Cardiac muscle cell (in vitro differentiated cells and primary cell): Measurements from ENCODE around the gene MAP3K5. TPM values are rescaled to one million over a fixed set of nuclear protein-coding genes. Genes with fewer than 3 reads are reported as not detected.
A peak's percentile ranks its signal among the peaks of the same experiment; 100 is the strongest.

Experiments used
- DNase-seq, 2 donors: peaks; one replicate each; pipeline versions ENCODE4 v3.0.0 to v3.0.0-alpha.2; 2010 to 2017; ENCODE audit warnings: low read depth in 1 of 2, low spot score in 1 of 2
- H3K27ac ChIP-seq: fragments of 200-600 bp; sonication (generic); 2 replicates; pipeline ENCODE4 v1.5.1; 2016
- H3K27me3 ChIP-seq: fragments of 200-600 bp; sonication (generic); 2 replicates; pipeline ENCODE4 v1.6.0; 2016; ENCODE audit warnings: control low read depth
- H3K36me3 ChIP-seq: fragments of 200-600 bp; sonication (generic); 2 replicates; pipeline ENCODE4 v1.5.1; 2016; ENCODE audit warnings: control low read depth
- H3K4me1 ChIP-seq: fragments of 200-600 bp; sonication (generic); 2 replicates; pipeline ENCODE4 v1.8.1; 2017; ENCODE audit warnings: low read depth, mild to moderate bottlenecking, mixed run types
- H3K4me3 ChIP-seq: fragments of 200-600 bp; sonication (generic); 2 replicates; pipeline ENCODE4 v1.5.1; 2016; ENCODE audit warnings: mild to moderate bottlenecking
- H3K9me3 ChIP-seq: fragments of 200-600 bp; sonication (generic); 2 replicates; pipeline ENCODE4 v1.5.1; 2017; ENCODE audit warnings: low read depth, mild to moderate bottlenecking, control low read depth
- polyA plus RNA-seq: library from polyadenylated mRNA; unstranded; fragments of >200 nt; fragmentation: Nextera tagmentation; extraction: Ambion mirVana; gene quantifications from 2 replicates; pipeline ENCODE4 v1.2.1, GENCODE V29; 2016
- total RNA-seq: library from RNA; depleted of rRNA; stranded (reverse); fragments of >200 nt; gene quantifications from 2 replicates; pipeline ENCODE4 v1.2.3, GENCODE V29; 2016
- TF ChIP-seq, protein P1 (sequence below): IDR thresholded peaks from 2 replicates; pipeline ENCODE4 v1.5.1; 2012; ENCODE audit warnings: low read depth, mild to moderate bottlenecking, low read length

Gene MAP3K5
- total and polyA plus RNA-seq, 2 experiments from 2014 or later: 2.8 to 3.0 TPM

DNA sequence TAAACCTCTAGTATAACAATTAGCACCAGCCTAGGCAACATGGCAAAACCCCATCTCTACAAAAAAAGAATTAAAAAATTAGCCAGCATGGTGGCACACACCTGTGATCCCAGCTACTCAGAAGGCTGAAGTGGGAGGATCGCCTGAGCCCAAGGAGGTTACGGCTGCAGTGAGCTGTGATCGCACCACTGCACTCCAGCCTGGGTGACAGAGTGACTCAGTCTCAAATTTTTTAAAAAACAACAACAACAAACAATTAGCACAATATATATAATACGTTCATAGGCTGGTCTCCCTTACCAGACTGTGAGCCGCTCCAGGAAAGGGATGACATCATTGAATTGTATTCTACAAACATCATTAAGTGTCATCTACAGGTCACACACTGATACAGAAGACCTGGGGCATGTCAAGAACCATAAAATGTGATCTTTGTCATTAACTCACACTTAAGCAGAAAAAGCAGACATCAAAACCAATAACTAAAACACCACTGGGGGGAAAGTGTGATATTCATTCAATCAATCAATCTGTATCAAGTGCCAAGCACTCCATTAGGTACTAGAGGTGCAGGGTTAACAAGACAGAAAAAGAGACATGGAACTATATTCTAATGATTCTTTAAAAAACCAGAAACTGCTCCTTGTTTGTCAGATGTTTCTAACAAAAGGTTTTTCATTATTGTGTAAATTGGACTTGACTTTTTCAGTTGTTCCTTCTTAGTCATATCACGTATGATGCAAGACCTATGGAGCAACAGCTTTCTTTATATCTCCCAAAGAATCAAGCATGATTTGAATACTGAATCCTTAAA lies 17.8 kb downstream of the MAP3K5 start:
- no peaks in the 10 kb centered on the region for H3K27me3 ChIP-seq
- TF ChIP-seq, protein P1, sequence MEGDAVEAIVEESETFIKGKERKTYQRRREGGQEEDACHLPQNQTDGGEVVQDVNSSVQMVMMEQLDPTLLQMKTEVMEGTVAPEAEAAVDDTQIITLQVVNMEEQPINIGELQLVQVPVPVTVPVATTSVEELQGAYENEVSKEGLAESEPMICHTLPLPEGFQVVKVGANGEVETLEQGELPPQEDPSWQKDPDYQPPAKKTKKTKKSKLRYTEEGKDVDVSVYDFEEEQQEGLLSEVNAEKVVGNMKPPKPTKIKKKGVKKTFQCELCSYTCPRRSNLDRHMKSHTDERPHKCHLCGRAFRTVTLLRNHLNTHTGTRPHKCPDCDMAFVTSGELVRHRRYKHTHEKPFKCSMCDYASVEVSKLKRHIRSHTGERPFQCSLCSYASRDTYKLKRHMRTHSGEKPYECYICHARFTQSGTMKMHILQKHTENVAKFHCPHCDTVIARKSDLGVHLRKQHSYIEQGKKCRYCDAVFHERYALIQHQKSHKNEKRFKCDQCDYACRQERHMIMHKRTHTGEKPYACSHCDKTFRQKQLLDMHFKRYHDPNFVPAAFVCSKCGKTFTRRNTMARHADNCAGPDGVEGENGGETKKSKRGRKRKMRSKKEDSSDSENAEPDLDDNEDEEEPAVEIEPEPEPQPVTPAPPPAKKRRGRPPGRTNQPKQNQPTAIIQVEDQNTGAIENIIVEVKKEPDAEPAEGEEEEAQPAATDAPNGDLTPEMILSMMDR: no peak
- H3K27ac ChIP-seq: no peak overlapping the region

DNA sequence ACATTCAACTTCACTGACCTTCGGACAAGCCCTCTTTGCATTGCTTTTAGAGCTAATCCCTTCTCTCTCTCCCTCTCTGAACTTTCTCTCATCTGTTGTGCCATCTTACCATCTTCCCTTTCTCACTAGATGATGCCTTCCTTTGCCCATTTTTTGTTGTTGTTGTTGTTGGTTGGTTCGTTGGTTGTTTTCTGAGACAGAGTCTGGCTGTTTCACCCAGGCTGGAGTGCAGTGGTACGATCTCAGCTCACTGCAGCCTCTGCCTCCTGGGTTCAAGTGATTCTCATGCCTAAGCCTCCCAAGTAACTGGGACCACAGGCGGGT lies 18.8 kb downstream of the MAP3K5 start:
- Histone ChIP-seq H3K27ac (no peak overlapping the region), H3K4me1 (no peaks in the 10 kb centered on the region), H3K9me3 (no peaks in the 10 kb centered on the region), H3K27me3 (no peaks in the 10 kb centered on the region), H3K4me3 (no peak overlapping the region), H3K36me3 (no peaks in the 10 kb centered on the region)
- TF ChIP-seq, protein P1: no peak
- no peak for DNase-seq

More for the DNA sequence above, 17.8 kb downstream of the MAP3K5 start:
- no peaks in the 10 kb centered on the region for H3K36me3 ChIP-seq
- H3K4me3 ChIP-seq: no peak overlapping the region
- peak in 1 of 2 donors; percentile 82 for DNase-seq
- no peaks in the 10 kb centered on the region for H3K9me3 ChIP-seq
- H3K4me1 ChIP-seq: no peaks in the 10 kb centered on the region

DNA sequence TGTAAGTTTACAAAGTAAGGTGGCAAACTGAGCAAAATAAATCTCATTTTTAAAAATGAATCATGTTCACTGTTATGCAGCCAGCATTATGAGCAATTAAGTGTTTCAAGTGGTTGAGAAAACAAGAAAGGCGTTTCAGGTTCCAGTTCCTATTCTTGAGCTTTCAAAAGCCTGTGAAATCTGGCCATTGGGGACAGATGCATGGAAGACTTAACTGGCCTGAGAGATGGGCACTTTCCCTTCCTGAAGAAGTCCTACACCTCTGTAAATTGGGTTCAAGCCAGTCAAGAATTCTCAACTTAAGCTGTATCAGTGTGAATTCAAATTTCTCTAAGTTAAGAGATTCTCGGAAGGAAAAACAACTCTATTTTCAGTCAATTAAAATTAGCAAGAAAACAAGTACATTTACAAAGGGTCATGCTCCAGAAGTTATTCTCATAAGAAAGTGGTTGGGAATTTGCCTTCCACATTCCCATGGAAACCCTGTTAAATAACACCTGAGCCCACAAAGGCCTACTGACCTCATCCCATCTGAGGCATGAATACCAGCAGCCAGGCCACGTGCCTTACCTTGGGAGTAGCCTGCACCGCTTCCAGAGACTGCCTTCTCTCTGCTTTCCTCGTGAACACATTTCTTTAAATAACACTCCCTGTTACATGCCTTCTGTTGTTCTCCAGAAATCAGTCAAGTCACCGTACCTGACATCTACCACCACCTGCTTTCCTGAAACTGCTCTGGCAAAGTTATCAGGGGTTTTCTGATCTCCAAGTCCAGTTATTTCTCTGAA lies 19.4 kb downstream of the MAP3K5 start:
- Histone ChIP-seq H3K9me3 (no peaks in the 10 kb centered on the region), H3K36me3 (no peaks in the 10 kb centered on the region), H3K27me3 (no peaks in the 10 kb centered on the region), H3K4me3 (no peak overlapping the region), H3K4me1 (no peaks in the 10 kb centered on the region), H3K27ac (no peak overlapping the region)
- TF ChIP-seq, protein P1: no peak
- no peak for DNase-seq

DNA sequence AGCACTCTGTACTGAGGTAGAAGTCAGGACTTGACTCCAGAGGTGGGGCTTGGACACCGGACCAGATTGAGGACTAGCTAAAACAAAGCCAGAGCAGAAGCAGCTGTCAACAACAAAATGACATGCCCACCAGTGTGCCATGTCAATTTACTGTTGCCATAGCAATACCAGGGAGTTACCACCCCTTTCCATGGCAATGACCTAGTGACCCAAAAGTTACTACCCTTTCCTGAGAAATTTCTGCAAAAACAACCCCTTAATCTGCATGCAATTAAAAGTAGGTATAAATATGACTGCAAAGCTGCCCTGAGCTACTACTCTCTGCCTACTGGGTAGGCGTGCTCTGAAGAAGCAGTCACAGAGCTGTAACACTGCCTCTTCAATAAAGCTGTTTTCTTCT lies 21.0 kb downstream of the MAP3K5 start:
- H3K4me1 ChIP-seq: no peaks in the 10 kb centered on the region
- H3K36me3 ChIP-seq: no peaks in the 10 kb centered on the region
- no peak for DNase-seq
- H3K27ac ChIP-seq: no peak overlapping the region
- H3K9me3 ChIP-seq: no peaks in the 10 kb centered on the region
- no peaks in the 10 kb centered on the region for H3K27me3 ChIP-seq
- TF ChIP-seq, protein P1: no peak
- H3K4me3 ChIP-seq: no peak overlapping the region

DNA sequence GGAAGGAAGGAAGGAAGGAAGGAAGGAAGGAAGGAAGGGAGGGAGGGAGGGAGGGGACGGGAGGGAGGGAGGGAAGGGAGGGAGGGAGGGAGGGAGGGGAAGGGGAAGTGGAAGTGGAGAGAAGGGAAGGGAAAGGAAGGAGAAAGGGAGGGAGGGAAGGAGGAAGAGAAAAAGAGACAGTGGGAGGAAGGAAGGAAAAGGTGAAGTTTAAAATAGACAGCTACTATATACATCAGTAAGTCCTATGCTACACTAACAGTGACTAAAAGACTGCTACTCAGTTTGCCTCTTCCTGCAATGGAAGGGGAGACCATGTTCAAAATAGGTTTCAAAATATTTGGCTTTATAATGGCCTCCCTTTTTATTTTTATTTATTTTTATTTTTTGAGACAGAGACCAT lies 22.5 kb downstream of the MAP3K5 start:
- no peak for DNase-seq
- TF ChIP-seq, protein P1: no peak
- Histone ChIP-seq H3K9me3 (no peaks in the 10 kb centered on the region), H3K27me3 (no peaks in the 10 kb centered on the region), H3K4me1 (no peaks in the 10 kb centered on the region), H3K36me3 (no peaks in the 10 kb centered on the region), H3K27ac (no peak overlapping the region), H3K4me3 (no peak overlapping the region)
